NCI-H146 treated with DMSO at 0.1 percent for 48 hours (cell line): ENCODE measurements around the gene RTN4RL1.

Experiments
- DNase-seq: peaks from one replicate; lab custom pipeline; 2025; ENCODE audit not compliant: unreplicated experiment; lab: John Stamatoyannopoulos, UW

Gene RTN4RL1

DNA sequence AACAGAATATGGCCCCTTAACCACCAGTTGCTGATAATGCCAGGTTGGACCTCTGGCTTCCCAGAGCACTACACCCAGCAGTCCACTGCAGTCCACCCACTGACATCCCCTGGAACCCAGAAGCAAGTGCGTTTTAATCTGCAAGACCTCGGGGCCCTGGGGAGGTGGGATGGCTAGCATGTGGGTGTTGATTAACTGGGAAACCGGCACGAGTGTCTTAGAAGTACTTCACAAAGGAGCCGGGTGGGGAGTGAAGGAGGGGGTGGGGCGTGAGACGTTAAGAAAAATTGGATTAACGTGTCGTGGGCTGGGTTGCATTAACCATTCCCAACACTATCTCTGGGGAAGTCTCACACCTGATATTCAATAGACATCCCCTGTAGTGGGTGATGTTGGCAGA is 23.7 kb upstream of the RTN4RL1 start:
- no peak for DNase-seq

DNA sequence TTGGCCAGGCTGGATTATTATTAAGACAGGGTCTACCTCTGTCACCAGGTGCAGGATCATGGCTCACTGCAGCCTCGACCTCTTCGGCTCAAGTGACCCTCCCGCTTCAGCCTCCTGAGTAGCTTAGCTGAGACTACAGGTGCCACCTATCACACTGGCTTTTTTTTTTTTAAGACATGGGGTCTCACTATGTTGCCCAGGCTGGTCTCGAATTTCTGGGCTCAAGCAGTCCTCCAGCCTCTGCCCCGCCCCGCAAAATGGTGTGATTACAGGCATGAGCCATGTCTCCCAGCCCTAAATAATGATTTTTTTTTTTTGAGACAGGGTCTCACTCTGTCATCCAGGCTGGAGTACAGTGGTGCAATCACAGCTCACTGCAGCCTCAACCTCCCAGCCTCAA is 22.5 kb upstream of the RTN4RL1 start:
- DNase-seq: no peak

DNA sequence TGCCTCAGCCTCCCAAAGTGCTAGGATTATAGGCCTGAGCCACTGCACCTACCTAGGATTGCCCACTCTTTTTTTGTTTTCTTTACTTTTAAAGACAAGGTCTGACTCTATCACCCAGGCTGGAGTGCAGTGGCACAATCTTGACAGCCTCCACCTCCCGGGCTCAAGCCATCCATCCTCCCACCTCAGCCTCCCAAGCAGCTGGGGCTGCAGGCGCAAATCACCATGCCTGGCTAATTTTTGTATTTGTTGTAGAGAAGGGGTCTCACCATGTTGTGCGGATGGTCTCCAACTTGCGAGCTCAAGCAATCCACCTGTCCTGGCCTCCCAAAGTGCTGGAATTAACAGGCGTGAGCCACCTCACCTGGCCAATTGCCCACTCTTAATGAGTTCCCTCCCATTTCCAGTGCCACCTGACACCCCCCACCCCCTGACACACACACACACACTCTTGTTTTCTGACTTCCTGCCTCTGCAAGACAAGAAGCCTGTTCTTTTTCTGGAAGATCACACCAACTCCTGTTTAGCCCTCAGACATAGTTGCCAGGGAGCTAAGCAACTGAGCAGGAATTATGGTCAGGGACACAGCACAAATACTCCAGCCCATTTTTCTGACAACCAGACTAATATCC is 19.2 kb upstream of the RTN4RL1 start:
- no peak for DNase-seq

DNA sequence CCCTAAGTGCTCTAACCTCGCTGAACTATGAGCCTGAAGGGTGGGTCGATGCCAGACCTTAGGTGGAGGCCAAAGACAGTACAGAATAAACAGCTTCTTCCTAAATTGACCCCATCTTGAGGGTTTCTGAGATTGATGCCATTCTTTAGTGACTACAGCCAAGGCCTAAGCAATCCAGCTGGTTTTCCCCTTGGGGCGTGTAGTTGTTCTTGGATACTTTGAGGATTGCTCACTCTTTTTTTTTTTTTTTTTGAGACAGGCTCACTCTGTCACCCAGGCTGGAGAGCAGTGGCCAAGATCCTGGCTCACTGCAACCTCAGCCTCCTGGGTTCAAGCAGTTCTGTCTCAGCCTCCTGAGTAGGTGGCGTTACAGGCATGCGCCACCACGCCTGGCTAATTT is 18.7 kb upstream of the RTN4RL1 start:
- no peak for DNase-seq

DNA sequence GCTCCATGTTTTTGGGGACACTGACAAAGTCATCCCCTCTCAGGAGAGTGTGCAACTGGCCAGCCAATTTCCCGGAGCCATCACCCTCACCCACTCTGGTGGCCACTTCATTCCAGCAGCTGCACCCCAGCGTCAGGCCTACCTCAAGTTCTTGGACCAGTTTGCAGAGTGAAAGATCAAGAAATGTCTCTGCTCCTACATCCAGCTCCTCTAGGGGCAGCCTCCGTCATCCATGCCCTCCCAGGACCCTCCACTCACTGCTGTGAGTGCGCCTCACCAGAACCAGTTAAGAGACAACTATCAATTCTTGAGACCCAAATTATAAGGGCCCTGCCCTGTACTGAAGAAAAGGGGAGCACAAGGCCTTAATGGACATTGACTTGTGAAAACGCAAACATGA is 17.8 kb upstream of the RTN4RL1 start:
- no peak for DNase-seq

DNA sequence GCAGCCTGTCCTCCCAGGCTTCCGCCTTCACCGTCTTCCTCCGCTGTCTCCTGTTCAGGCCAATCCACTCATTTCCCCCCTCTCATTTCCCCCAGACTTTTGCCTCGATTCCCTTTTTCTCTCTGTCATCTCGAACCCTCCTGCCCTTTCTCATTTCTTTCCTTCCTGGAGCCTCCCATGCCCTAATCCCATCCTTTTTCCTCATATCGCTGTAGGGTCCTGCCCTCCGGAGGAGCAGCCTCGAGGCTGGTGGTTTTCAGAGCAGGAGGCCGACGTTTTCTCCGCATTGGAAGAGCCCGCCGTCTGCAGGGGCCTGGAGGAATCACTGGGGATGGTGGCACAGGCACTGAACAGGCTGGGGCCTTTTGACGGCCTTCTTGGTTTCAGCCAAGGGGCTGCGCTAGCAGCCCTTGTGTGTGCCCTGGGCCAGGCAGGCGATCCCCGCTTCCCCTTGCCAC is 17.3 kb upstream of the RTN4RL1 start:
- DNase-seq: peak; percentile 39

DNA sequence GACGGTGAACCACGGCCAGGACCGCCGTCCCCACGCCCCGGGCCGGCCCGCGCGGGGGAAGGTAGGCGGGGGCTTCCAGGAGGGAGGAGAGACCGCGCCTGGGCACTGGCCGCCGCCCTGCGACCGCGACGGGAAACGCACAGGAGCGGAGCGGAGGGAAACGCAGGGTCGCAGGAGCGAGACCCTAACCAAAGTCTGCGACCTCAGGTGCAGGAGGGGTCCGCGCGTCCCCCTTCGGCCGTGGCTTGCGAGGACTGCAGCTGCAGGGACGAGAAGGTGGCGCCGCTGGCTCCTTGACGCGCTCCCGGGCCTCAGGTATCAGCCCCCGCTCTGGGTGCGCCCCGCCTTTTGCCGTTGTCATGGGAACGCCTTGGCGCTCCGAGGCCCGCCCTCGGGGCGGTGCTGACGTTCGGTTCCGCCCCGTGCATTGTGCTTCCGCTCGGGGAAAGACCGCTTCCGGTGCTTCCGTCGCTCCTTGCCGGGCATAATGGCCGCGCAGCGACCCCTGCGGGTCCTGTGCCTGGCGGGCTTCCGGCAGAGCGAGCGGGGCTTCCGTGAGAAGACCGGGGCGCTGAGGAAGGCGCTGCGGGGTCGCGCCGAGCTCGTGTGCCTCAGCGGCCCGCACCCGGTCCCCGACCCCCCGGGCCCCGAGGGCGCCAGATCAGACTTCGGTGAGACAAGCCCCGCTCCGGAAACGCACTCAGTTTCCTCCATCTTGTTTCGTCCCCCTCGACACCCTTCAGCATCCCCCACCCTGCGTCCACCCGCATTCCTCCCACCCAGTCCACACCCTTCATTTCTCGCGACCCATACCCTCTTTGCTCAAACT is 16.6 kb upstream of the RTN4RL1 start, which contains the start of gene OVCA2:
Gene OVCA2 (plus strand): TSS at position 462 of the 829 bp plus-strand sequence. CDS start 26 bp downstream, at position 488.
- DNase-seq: peak; percentile 84

DNA sequence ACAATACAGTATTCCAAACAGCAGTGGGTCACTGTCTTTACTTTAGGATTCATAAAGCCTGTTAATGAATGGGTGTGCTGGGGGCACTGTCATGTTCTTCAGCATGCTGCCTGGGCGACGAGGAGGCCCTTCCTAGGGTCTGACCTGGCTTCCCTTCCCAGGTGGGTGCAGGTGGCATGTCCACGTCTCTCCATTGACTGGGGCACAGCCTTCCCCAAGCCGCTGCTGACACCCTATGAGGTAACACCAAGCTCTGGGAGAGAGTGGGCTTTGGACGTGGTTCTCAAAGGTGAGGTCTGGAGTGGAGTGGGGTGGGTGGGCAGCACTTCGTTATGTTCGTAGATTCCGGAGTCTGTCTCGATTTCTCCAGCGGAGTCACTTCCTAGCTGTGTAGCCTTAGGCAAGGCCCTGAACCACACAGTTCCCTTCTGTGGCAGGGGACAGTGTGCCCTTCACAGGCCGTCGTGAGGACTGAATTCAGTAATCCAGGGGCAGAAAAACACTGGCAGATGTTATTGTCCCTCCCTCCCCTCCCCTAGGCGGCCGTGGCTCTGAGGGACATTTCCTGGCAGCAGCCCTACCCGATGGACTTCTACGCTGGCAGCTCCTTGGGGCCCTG is 15.9 kb upstream of the RTN4RL1 start:
- no peak for DNase-seq

DNA sequence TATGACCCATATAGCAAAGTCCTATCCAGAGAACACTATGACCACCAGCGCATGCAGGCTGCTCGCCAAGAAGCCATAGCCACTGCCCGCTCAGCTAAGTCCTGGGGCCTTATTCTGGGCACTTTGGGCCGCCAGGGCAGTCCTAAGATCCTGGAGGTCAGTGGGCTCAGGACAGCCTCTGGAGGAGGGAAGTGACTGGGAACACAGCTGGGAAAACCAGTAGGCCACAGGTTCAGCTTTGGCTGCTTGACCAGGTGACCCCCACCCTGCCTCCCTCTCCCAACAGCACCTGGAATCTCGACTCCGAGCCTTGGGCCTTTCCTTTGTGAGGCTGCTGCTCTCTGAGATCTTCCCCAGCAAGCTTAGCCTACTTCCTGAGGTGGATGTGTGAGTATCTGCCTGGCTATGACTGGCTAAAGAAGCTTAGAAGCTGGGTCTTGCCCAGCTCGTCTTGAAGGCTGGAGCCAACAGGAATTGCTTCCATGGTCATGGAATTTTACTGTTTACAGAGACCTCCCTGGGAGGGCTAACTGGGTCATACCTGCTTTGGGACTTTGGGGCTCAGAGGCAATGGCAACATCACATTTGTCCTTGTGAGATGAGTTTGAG is 15.2 kb upstream of the RTN4RL1 start:
- DNase-seq: no peak

DNA sequence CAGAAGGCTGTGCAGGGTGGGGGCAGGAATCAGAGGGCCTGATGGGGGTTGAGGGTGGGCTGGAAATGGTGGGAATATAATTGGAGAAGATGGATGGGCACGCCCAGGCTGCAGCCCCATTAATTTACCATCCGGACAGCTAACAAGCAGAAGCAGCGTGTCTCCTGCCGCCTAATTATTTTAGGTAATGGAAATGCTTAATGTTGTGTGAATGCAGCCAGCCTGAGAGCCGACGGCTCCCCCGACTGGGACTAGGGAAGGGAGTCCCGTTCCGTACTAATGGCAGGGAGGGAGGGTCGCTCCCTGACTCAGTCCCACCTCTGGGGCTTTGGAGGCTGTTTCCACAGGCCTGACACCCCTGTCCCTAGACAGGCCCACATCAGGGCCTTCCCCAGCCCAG is 12.0 kb upstream of the RTN4RL1 start:
- DNase-seq: no peak

DNA sequence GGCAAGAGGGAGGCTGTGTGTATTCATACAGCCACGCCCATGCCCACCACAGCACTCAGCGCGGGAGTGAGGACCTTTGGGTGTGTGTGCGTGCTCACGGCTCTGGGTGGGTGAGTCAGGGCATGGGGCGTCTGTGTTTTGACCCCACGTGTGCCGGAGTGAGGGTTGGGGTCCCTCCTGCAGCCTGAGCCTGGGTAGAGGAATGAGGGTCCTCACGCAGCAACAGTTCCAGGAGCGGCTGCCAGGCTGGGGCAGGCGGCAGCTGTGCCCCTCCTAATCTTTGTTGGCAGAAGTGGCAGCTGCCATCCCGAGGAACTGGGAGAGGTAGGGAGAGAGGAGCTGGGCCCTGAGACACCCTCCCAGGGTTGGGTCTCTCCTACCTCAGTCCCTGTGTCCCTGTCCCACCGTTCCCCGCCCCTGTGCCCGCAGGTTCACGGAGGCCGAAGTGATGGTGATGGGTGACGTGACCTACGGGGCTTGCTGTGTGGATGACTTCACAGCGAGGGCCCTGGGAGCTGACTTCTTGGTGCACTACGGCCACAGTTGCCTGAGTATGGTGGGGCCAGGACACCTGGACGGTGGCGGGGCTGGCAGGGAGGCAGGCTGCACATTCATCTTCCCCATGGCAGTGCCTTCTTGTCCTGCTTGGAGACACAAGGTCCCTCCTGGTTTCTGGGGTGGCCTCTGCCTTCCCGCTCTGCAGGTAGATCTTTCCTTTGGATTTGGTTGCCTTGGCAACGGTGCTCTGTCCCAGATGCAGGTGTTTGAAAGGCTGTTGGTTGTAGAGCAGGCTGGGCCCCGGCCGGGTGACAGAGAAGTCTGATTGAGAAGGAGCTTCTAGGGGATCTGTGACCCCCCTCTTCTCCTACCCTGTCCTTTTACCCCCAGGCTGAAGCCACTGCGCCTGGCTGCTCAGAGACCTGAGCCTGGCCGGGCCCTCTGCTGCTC is 10.7 kb upstream of the RTN4RL1 start:
- DNase-seq: no peak

DNA sequence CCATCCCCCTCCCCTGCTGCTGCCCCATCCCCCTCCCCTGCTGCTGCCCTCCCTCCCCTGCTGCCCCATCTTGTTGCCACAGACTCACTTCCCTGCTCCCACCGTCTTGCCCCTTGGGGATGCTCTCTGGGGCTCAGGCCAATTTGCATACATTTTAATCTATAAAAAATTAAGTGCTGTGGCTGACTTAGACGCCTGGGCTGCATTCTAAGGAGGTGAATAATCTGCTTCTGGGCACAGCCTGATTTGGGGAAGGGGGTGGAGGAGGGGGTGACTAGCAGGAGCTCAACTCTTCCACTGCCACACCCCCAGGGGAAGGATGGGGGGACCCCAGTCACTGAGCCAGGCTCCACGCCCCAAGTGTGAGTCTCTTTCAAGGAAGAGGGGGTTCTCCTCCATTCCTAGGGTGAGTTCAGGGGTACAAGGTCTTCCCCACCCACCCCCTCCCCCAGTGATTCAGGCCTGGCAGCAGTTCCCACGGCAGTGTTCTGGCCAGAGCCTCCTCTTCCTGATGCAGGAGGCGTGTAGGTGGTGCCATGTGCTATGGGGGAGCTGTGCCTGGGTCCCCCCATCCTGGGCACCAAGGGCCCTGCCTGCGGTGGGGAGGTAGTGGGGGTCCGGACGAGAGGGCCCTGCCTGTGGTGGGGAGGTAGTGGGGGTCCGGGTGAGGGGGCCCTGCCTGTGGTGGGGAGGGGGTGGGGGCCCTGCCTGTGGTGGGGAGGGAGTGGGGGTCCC is 9.8 kb upstream of the RTN4RL1 start:
- no peak for DNase-seq

DNA sequence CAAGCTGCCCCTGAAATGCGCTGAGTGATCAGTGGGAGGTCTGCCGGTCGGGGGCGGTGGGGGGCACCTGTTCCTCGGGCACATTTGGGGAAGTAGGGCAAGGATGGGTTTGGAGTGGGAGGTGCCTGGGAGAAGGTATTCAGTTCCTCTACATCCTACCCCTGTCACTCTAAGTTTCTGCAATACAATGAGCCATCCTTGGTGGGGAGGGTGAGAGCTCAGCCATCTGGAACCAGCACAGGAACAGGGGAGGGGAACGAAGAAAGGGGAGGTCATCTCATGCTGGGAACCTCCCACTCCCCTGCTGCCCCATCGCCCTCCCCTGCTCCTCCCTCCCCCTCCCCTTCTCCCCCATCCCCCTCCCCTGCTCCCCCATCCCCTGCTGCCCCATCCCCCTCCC is 9.0 kb upstream of the RTN4RL1 start:
- no peak for DNase-seq

DNA sequence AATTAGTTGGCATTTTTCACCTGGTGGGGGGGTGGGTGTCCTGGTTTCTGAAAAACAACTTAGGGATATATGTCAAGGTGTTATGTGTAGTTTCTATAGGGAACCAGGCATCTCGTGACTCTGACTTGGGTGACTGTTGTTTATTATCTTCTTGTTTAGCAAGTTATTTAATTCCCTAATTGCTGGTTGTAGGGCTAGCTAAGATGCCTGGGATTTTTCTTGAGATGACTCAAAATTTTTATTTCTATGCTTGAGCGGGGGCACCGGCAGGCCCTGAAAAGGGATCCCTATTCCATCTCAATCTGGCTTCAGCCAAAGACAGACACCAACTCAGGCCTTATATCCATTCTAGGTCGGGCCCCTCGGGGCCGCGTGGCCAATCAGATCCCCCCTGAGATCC is 8.0 kb upstream of the RTN4RL1 start:
- DNase-seq: no peak

DNA sequence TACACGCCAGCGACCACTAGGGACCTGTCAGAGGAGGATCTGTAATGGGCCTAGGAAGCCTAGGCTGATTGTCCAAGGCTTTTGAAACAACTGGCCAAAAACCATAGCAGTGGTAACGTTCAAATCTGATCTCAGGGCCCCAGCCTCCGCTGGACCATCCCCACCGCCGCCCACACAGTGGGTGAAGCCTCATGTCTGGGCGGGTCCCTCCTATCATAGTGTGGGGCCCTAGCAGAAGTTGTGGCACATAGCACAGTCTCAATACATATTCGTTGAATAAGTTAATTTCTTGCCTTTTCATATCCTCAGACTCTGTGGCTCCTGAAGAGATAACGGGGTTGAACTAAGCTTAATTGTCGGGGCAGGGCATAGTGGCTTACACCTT is 5.6 kb upstream of the RTN4RL1 start:
- no peak for DNase-seq

DNA sequence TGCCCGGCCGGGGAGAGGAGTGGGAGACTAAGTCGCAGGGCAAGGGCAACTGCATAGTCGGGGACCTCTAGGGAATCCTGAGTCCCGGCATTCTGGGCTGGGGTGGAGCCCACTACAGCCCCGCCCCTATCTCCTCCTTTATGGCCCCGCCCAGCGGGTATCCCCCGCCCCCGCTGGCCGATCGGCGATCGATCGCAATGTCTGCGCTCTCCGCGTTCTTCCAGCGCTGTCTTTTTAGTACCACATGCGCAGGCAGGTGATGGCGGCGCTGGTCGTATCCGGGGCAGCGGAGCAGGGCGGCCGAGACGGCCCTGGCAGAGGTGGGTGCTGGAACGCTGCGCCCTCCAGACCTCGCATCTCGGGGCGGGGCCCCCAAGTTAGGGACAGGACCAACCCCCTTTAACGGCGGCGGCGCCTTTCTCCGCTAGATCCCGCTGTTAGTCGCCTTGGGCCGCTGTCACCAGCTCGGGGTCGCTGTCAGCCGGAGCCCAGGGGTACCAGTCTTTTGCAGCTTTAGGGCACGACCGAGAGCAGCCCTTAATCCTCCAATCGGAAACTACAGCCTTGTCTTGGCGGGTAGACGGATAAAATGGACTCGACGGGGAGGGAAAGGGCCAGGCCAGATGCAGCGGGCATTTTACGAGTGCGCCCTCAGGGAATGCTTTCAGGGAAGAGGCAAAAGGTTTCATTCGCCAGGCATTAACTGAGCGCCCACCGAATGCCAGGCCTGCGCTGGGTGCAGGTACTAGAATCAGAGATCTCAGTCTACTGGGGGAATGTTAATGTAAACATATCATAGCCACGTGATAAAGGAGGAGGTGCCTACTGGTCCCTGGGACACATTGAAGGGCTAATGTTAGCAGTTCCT is 5.0 kb upstream of the RTN4RL1 start, which contains the start of gene DPH1:
Gene DPH1 (plus strand): TSS at position 243 of the 868 bp plus-strand sequence. CDS start 17 bp downstream, at position 260.
- peak; percentile 85 for DNase-seq

DNA sequence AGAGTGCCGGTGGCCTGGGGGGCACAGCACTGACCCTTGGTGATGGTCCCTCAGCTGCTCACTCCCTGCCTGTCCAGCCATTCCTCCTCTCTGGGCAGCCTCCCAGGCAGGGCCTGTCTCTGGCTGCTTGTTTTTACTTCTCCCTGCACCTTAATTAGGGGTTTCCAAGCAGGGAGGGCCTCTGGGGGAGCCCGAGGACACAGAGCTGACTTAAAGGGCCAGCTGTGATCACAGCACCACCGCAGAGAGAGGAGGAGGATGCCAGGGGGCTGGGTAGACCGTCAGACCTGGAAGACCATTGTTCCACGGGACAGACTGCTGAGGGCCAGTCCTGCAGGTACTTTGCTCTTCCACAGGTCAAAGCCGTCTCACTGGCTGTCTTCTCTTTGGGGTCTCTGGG is 3.6 kb upstream of the RTN4RL1 start:
- no peak for DNase-seq

DNA sequence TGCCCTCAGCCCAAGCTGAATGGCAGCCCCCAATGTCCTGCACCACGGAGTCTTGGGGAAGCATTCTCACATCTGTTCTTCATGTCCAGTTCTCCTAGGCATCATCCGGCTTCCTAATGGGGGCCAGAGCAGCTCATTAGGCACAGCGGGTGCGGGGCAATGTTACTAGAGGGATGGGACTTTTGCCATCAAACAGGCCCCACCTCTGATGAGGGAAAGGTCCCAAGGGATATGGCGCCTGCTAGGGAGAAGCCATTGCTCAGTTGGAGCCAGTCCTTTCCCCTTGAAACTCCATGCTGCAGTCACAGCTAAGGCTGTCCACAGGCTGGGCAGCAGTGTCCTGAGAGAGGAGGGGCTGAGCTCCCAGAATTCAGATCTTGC is 3.1 kb upstream of the RTN4RL1 start:
- no peak for DNase-seq
